HG03196 (cell line): ENCODE results near the gene MALRD1.

Experiments
- ATAC-seq: cut with Tn5 transposase; IDR thresholded peaks from one replicate; pipeline ENCODE4 v1.9.1; 2021; ENCODE audit not compliant: unreplicated experiment

The MALRD1 gene

DNA sequence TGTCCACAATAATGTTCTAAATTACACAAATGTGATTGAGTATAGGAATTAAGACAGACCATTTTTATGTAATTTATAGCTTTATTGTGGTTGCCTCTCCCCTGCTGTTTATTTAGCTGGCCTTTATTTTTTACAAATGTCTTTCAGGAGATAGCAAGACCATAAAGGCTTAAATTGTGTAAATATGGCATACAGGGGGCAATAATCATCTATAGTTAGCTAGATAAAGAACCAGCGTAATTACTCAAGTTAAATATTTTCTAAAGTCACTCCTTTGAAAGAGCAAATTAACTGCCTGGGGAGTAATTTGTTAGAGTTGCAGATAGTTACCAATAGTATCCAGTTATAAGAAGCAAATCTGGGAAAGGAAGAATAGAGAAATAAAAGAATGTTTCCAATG, at the start of gene MALRD1:
Gene MALRD1, plus strand, starts transcription at position 313 of the 400 bp plus-strand sequence. CDS start 138 bp downstream, outside the sequence.
- ATAC-seq: no peak

DNA sequence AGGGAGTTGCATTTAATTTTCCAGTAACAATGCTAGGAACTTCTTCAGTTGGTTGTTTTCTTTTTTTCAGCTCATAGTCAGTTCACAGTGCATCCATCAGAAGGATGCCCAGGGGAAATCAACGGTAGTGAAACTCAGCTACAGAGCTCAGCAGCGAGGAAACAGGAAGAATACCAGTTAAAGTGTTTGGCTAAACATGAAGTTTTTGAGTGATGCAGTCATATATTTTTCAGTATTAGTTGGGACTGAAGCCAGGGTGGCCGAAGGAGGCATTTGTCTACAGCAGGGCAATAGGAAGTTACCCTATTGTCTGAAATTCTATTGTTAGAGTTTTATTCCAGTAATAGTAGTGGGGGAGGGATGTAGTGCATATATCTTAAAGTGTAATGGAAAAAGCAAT, 45.3 kb upstream of the MALRD1 start:
- no peak for ATAC-seq

DNA sequence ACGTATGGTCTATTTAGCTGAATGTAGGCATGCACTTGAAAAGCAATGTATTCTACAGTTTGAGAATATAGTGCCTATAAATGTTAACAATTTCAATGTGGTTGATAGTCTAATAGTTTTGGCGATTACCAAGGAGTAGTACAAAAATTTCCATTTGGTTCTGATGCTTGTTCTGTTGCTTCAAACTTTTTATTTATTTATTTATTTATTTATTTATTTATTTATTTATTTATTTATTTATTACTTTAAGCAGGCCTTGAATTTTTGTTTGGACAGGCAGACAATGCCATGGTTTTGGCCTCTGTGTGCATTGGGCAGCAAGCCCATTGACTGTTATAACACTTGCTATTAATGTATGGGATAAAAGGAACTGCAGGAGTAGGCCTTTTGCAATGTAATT, 36.5 kb upstream of the MALRD1 start:
- no peak for ATAC-seq

DNA sequence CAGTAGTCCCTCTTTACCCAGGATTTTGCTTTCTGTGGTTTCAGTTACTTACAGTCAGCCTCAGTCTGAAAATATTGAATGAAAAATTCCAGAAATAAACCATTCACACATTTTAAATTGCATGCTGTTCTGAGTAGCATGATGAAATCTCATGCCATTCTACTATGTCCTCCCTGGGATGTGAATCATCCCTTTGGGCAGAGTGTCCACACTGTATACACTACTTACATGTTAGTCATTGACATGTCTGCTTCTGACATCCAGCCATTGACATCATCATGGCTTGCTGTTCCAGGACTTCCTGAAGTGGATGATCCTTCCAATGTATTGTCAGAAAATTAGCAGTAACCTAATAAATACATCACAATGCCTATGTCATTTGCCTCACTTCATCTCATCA, 34.6 kb upstream of the MALRD1 start:
- ATAC-seq: no peak

DNA sequence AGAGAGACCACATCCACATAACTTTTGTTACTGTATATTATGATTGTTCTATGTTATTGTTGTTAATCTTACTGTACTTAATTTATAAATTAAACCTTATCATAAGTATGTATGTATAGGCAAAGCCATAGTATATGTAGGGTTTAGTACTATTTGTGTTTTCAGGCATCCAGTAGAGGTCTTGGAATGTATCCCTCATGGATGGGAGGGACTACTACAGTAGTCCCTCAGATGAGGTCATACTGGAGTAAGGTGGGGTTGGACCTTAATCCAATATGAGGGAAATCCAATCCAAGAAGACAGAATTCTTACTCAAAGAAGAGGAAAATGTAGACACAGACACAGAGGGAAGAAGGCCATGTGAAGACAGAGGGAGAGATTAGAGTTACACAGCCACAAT, 34.1 kb upstream of the MALRD1 start:
- no peak for ATAC-seq

DNA sequence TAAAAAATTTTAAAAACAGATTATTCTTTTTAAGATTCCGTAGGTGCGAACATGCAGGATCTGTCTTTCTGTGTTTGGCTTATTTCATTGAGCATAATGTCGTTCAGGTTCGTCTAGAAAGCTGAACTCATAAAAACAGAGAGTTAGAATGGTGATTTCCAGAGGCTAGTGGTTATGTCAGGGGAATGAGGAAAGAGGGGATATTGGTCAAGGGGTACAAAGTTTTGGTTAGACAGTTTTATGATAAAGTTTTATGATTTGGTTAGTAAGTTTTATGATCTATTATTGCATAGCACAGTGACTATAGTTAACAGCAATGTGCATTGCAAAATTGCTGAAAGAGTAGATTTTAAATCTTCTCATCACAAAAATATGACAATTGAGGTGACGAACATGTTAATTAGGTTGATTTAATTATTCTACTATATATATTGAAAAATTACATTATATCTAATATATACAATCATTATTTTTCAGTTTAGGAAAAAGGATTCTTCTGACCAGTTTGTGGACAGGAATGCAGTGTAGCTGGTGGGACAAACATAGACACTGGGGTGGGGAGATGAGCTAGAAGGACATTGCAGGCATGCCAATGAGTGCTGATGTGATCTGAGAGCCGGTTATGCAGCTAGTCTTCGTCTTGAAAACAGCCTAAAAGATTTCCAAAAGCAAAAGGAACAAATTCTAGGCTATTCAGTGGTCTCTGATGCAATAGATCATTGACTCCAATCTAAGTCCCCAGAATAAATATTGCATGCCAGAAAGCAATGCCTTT, 31.3 kb upstream of the MALRD1 start:
- ATAC-seq: no peak

DNA sequence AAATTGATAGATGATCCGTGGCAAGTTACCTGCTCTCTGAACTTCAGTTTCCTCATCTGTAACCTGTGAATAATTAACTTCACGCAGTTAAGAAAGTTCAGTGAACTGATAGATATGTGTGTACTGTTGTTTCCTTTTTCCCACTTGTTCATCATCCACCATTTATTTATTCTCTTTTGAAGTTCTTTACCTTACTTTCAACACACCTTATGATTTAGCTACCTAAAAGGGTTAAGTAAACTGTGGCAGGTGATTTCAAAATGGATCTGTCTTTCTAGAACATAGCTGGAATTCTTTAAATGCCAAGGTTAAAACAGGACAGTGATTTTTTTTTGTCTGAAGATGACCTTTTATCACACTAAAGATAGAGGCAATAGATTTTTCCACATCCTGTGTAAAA, 27.4 kb upstream of the MALRD1 start:
- no peak for ATAC-seq

DNA sequence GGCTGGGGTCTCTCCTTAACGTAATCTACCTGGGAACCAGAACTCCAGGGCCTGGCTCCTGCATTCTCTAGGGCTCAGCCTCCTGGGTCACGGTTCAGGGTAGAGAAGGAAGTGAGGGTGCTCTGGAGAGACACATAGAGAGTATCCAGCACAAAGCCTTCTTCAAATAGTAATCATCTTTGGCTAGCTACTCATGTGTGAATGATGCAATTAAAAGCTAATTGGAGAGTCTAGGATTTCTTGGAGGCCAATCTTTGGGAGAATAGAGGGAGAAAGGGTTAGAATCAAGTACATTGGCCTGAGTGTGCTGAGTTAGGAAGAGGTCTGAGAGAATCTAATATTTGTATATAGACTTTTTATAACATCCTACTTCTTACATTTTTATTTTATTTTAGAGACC, 24.0 kb upstream of the MALRD1 start:
- ATAC-seq: no peak

DNA sequence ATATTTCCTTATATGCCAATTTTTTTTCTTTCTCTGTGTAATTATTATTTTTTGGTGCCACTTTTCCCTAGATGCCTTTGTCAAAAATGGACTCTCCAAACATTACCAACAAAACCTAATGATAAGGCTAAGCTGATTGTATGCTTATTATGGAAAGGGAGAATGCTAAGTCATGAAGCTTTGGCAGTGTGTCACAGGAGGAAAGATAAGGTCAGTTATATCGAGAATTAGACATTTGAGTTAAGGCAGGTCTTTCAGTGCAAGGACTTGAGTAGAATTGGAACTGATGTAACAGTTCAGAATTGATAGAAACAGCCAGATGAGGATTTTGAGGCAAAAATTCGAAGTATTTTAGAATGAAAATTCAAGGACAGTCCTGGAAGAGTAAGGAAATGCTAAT, 16.8 kb upstream of the MALRD1 start:
- no peak for ATAC-seq

DNA sequence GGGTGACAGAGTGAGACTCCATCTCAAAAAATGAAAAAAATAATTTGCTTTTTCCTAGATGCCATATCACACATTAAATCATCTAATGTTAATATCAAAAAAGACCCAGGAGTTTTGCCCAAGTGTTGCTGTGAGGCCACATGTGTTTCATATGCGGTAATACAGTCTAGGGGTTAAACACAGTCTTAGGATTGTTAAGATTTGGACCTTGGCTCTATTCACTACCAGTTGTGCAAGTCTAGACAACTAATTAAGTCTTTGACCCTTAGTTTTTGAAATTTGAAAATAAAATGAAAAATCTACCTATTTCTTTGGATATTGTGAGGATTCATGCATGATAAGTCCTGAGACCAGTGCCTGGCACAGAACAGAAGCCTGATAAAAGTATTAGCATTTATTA, 14.9 kb upstream of the MALRD1 start:
- no peak for ATAC-seq

DNA sequence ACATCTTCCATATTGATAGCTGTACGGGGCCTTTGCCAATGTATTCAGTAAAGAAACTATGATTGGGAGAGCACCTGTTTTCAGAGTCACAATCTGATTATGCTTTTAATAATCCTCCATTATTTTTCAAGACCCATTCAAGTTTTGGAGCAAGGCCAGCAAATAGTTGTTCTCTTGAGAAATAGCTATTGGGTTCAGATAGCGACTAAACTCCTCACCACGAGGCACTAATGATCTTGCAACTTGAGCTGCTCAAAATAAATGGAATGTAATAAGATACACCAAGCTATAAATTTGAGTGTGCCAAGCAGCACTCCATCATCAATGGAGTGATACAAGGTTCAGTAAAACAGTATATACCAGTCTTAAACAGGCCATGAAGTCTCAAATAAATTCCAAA, 7.4 kb upstream of the MALRD1 start:
- ATAC-seq: no peak

DNA sequence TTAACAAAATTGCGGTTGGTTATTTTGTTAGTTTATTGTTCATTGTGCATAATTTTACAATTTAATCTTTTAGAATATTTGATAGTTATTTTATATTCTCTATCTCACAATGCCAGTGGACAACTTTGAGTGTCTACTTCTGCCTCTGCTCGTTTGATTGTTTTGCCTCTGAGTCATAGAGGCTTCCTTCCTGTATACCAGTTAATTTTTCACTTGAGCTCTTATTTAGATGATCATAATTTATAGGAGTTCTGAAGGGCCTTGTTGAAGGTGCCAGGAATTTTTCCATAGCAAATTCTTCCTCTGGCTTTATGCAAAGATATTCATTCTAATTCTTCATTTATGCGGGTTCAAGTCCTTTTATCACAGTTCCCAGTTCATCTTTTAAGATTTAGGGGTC, 5.2 kb upstream of the MALRD1 start:
- ATAC-seq: no peak

DNA sequence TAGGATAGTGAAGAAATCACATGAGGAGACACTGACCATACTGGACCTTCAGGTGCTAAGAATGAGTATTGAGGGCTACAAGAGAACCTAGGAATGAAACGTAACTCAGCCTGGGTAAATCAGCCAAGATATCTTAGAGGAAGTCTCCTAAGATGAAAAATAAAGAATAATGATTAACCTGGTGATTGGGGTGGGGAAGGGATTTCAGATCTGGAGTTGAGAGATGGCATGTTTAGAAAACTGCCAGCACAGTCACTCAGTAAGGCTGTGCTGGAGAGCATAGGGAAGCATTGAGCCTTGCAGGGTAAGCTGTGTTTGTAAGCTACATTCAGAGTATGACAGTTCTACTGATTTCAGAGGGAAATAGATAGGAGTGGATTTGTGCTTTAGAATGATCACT, 1.9 kb upstream of the MALRD1 start:
- no peak for ATAC-seq

DNA sequence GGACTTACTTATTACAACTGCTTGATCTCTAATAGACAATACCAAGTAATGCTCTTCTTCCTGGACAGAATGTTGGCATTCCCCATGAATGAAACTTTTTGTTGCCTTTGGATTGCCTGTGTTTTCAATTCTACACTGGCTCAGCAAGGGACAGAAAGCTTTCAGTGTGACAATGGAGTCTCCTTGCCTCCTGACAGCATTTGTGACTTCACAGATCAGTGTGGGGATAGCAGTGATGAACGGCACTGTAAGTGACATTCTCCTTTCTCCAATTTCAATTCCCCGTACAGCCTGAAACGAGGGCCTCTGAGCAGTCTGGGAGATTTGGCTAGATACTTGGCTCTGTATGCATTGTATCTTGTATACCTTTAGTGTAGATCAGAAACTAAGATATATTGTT, 290 bp downstream of the MALRD1 start:
- ATAC-seq: no peak

DNA sequence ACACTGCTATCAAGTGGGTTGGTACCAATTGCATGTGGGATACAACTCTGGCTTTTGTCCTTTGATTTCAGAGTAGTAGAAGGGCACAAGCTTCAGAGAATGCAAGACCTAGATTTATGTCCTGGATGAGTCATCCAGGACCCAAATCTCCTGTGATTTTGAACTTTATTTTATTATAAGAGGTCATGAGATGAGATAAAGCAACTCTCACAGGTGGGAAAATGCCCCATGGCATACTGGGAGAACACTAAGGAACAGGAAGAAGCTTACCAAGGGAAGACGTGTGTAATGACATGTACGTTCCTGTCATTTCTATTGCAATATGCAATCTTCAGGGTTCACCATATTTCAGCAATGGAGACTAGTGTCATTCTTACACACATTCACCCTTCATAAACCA, 966 bp downstream of the MALRD1 start:
- ATAC-seq: no peak

DNA sequence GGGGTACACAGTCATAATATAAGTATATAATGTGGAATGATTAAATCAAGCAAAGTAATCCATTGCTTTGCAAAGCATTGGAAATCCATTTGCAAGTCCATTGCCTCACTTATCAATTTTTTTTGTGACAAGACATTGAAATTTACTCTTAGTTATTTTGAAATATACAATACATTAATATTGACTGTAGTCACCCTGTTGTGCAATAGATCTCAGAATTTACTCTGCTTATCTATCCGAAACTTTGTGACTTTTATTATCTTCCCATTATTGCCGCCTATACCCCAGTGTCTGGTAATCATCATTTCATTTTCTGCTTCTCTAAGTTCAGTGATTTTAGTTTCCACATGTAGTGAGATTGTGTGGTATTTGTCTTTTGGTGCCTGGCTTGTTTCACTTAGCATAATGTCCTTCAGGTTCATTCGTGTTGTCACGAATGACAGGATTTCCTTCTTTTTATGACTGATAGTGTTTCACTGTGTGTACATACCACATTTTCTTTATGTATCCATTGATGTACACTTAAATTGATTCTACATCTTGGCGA, 5.8 kb downstream of the MALRD1 start:
- ATAC-seq: no peak

DNA sequence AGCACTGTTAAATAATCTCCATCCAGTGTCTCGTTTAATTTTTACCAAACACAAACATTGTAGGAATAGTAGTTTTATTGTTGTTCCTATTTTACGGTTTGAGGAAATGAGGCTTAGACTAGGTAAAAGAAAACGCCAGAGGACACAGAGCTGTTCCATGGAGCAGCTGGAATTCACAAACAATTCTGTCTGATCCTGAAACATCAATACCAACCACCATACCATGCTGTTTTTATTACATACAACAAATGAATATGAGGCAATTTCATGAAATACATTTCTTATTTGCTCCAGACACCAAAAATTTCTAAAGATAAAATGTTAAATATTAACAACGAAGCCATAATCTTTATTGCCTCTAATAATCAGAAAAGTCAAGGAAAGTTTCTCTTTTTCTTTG, 9.4 kb downstream of the MALRD1 start:
- ATAC-seq: no peak

DNA sequence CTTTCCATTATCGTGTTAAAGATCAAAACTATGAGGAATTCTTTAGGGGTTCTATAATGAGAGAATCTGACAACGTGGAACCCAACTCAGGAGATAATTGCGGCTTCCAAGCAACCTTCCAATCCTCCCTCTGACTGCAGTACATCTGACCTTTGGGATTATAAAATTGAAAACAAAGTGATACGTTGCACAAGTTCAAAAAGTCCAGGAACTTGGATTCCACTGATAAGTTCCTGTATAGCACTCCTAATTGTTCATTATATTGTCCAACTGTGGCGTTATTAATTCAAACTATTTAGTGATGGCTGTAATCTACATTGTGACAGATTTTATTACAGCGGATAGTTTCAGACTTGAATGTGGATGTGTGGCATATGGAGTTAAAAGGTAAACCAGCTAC, 15.4 kb downstream of the MALRD1 start:
- ATAC-seq: no peak

DNA sequence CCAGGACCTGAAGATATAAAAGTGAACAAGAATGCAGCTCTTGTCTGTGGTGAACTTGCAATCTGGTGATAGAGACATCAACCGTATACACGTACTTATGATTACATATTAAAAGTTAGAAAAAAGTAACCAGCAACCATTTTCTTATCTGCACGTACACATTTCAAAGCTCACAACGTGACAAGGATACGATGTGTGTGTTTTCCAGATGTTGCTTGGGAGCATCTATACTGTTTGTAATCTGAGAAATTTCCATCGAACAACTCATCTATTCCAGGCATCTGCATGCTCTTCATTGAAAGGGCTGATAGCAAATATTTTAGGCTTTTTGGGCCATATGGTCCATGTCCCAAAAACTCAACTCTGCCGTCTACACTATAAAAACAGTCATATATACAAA, 23.3 kb downstream of the MALRD1 start:
- ATAC-seq: no peak

DNA sequence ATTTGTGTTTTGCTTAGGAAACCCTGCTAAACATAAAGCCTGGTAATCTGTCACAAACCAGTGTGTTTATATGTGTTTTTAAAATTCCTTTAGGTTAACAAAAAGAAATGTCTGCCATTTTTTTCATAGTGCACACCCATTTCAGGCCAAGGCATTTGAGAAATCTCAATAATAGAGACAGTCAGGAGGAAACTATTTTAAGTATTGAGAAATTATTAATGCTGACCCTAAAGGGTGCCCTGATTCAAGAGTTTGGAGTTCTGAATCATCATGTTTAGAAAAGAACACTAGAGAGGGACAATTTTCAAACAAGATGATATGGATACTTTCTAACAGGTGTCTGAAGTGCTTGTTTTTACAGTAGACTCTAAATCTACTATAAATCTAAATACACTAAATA, 28.7 kb downstream of the MALRD1 start:
- ATAC-seq: no peak

DNA sequence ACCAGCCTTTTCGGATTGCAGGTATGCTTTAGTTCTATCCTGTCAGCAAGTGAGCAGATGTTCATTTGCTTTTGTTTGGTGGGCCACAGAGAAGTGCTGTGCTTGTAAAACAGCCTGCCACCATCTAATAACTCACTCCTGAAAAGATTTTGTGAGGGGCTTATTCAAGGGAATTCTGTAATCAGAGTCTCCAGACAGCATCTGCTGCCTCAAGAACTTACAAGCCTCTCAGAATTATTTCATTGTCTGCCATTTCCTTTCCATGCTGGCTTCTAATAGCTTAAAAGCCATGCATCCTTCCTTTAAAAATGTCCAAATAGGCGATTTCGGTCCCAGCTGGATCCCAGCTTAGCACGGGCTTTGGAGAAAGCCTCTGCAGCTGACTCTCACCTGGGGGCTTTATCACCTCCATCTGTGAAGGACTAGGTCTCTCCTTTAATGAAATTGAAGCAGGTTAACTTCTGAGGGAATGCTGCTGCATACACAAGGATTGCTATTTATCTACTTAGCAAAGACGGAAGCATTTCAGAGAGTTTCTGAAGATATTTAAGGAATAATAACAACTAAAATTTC, 48.0 kb downstream of the MALRD1 start:
- no peak for ATAC-seq

DNA sequence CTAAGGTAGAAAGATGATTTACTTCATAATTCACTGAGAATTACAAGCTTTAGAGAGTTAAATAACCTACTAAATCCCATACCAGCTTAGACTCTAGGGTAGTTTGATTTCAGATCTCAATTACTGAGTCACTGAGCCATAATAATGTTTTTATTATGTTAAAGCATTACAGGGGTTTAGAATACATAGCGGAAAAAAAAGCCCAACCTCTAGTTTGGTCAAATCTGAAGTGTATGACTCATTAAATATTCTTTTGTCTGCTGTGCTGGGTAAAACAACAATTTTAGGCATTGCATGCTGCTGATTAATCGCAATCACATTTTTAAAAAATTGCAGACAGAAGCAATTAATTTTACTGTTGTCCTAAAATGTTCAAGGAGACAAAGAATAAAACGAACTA, 48.5 kb downstream of the MALRD1 start:
- no peak for ATAC-seq

DNA sequence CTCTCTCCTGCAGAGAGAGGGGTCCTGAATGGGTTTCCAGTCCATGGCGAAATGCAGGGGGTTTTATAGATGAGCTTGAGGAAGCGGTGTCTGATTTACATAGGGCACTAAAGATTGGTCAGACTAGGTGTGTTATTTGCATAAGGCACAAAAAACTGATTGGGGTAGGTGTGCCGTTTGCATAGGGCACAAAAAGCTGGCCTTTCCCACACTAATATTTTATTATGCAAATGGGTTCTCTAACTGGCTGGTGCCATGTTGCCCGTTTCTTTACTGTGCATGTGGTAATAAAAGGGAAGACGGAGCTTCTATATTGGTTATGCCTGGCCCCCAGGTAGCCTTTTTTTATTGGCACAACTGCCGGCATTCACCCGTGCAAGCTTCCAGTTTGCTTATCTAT, 50.2 kb downstream of the MALRD1 start:
- no peak for ATAC-seq
